Activated CD4-positive, alpha-beta memory T cell treated with anti-CD3 and anti-CD28 coated beads, Interleukin-2, amount 10 ng/mL, durations not matched to agents 7 days and 5 days (primary cell): ENCODE results near the gene COL5A1. TPM values are rescaled to one million over a fixed set of nuclear protein-coding genes. Genes with fewer than 3 reads are reported as not detected.
"Not testable (repeated sequence)": the region's sequence is repeated elsewhere in the genome, so short reads cannot be mapped to it uniquely, and the experiment has no call there.

Experiments
- CTCF ChIA-PET: fragments of 350-600 bp; sonication (Branson Sonifier 250); formaldehyde crosslinking; loops from one replicate; lab custom pipeline; 2021; ENCODE audit warnings: antibody characterized with exemption, inconsistent platforms; lab: Charles Lee
- POLR2A ChIA-PET: fragments of 350-600 bp; sonication (Branson Sonifier 250); formaldehyde crosslinking; loops from one replicate; lab custom pipeline; 2021; ENCODE audit warnings: antibody characterized with exemption; lab: Charles Lee
- DNase-seq: peaks from one replicate; pipeline ENCODE4 v3.0.0-alpha.2; 2020
- H3K27ac Mint-ChIP-seq: one replicate; pipeline ENCODE4 v1.8.0; 2021; ENCODE audit warnings: mild to moderate bottlenecking, mixed read lengths
- H3K27me3 Mint-ChIP-seq: one replicate; pipeline ENCODE4 v1.8.0; 2021; ENCODE audit warnings: mixed read lengths
- H3K36me3 Mint-ChIP-seq: one replicate; pipeline ENCODE4 v1.8.0; 2021; ENCODE audit warnings: low read depth, mixed read lengths
- H3K4me1 Mint-ChIP-seq: one replicate; pipeline ENCODE4 v1.8.0; 2021; ENCODE audit warnings: mixed read lengths
- H3K4me3 Mint-ChIP-seq: one replicate; pipeline ENCODE4 v1.8.0; 2021; ENCODE audit warnings: mild to moderate bottlenecking, mixed read lengths
- H3K9me3 Mint-ChIP-seq: one replicate; pipeline ENCODE4 v1.8.0; 2021; ENCODE audit warnings: mixed read lengths
- total RNA-seq, 2 experiments: library from RNA; stranded (reverse); gene quantifications; one replicate each; pipeline ENCODE4 v1.2.3, GENCODE V29; 2021

COL5A1 gene
- total RNA-seq, 2 experiments from 2014 or later: 0.10 to 0.13 TPM

DNA sequence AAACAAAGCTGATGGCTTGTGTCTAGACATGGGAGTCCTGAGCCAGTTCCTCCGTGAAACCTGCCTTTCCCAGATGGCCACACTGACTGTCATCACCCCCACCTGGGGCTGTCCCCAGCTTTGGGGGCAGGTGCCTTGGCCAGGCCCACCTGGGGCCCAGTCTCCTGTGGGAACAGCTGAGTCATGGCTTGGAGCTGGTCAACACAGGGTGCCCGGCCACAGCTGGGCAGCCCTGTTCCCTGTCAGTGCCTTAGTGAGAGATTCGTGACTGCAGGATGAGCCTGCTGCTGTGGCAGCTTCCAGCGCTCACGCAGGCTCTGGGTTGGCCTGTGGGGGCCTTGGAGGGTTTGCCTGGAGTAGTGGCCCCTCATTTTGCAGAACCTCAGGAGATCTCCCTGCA is 56.5 kb downstream of the COL5A1 start:
- ChIA-PET POLR2A (no interaction called here), CTCF (no interaction called here)
- Mint-ChIP-seq H3K27ac (no peak overlapping the region), H3K4me1 (peaks cover 3% of the 10 kb centered on the region), H3K4me3 (no peak overlapping the region), H3K9me3 (no peaks in the 10 kb centered on the region), H3K36me3 (no peaks in the 10 kb centered on the region), H3K27me3 (no peaks in the 10 kb centered on the region)
- DNase-seq: no peak

DNA sequence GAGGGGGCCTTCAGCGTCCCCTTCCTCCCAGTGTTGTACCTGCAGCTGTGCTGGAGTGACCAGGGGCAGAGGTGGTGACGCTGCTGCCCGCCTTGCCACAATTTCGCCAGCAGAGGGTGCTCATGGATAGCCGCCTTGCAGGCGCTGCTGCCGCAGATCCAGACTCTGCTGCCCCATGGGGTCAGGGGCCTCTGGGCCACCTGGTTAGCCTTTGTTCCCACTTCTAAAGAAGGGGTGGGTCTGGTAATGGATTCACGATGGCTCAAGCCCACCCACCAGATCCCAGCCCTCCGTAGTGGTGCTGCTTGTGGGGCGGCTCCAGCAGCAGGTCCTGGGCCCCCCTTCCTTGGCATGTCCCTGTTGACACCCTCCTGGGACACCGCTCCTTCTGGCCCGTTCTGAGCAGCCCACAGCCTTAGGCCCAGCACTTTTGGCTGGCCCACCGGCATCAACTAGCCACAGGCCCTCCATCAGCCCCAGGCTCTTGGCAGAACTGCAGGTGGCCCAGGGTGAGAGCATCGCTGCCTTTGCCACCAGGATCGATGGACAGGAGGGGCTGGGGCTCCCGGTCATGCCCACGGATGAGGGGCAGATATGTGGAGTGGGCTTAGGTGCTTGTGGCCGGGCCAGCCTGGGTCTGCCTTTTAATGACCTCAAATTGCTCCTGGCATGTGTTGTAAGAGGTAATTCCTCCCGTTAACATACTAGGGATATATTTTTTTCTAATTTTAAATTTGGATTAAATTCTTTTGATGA is 57.2 kb downstream of the COL5A1 start:
- no peak overlapping the region for H3K27ac Mint-ChIP-seq
- H3K27me3 Mint-ChIP-seq: no peaks in the 10 kb centered on the region
- H3K4me3 Mint-ChIP-seq: no peak overlapping the region
- H3K4me1 Mint-ChIP-seq: no peaks in the 10 kb centered on the region
- POLR2A ChIA-PET: no interaction called here
- CTCF ChIA-PET: no interaction called here
- no peaks in the 10 kb centered on the region for H3K9me3 Mint-ChIP-seq
- no peaks in the 10 kb centered on the region for H3K36me3 Mint-ChIP-seq
- peak; percentile 54 for DNase-seq

DNA sequence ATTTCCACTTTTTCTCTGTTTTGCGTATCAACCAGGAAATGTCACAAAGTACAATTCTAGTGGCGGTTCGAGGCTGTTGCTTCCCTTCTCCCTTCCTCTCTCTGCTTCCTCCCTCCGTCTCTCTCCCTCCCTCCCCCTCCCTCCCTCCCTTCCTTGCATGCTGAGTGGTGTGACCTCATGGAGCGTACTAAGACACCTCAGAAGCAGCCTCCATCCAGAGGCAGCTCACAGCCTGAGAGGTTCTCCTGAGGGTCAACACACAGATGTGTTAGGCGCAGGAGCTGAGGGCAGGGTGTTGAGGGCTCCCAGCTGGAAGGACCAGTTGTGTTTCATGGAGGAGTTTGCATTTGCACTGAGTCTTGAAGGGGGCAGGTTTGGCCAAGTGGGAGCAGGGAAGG is 57.7 kb downstream of the COL5A1 start:
- no peaks in the 10 kb centered on the region for H3K27me3 Mint-ChIP-seq
- no peaks in the 10 kb centered on the region for H3K9me3 Mint-ChIP-seq
- DNase-seq: no peak
- H3K36me3 Mint-ChIP-seq: no peaks in the 10 kb centered on the region
- POLR2A ChIA-PET: no interaction called here
- no peak overlapping the region for H3K27ac Mint-ChIP-seq
- H3K4me1 Mint-ChIP-seq: no peaks in the 10 kb centered on the region
- CTCF ChIA-PET: interaction anchor here (0.6 kb wide), 1 partner anchor 162 kb away, joined by 4 read pairs; no protein-coding TSS in a partner anchor
- H3K4me3 Mint-ChIP-seq: no peak overlapping the region

DNA sequence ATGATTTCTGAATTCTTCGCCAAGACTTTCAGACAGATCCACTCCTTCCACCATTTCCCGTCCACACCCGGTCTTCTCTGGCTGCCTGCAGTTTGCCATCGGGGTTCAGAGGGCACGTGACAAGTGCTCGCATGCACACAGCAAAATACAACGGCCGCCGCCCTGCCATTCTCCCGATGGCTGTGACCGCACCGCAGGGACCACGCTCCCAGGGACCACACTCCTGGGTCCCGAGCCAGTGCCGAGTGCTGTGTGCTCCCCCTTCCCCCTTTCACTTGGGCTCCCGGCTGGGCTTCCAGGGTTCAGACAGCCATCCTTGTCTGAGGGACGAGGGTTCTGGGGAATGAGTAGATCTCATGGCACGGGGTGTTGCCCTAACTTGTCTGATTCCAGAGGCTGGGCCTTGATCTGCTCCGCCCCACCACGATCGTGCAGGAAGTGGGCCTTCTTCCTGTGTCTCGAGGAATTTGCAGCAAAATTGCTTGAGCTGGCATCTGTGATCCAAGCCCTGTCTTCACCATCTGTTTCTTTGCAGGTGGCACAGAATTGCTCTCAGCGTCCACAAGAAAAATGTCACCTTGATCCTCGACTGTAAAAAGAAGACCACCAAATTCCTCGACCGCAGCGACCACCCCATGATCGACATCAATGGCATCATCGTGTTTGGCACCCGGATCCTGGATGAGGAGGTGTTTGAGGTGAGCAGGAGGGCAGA is 59.2 kb downstream of the COL5A1 start:
- POLR2A ChIA-PET: no interaction called here
- no peaks in the 10 kb centered on the region for H3K4me1 Mint-ChIP-seq
- no peak for DNase-seq

DNA sequence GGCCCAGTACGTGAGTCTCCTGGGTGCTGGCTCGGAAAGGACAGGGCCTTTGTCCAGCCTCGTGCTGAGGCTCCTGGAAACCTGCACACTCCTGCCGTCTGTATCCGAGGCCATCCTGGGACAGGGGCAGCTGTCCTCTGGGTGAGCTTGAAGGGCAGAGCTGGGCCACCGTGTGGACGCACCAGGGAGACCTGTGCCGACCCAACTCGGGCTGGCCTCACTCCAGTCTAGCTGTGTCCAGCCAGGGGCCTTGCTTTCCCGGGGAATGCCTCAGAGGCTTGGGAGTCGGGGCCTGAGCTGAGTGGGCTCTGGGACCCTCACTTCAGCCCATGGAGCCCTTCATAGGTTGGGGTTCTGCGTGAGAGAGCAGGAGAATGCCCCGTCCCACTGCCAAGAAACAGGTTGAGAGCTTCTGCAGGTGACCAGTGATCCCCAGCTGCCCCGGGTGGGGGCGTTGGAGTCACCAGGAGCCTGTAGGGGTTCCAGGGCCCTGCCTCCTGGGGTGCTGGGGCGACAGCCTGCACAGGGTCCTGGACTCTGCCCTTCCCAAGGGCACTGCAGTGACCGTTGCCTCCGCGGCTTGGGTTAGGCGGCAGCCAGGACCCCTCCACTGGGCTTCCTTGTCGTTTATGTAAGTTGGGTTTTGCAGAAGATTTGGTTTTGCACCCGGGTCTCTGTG is 60.1 kb downstream of the COL5A1 start:
- Mint-ChIP-seq H3K4me3 (no peak overlapping the region), H3K36me3 (no peaks in the 10 kb centered on the region), H3K27me3 (no peaks in the 10 kb centered on the region), H3K4me1 (no peaks in the 10 kb centered on the region), H3K27ac (no peak overlapping the region), H3K9me3 (no peaks in the 10 kb centered on the region)
- ChIA-PET POLR2A (no interaction called here), CTCF (no interaction called here)
- no peak for DNase-seq

More for the DNA sequence above, 59.2 kb downstream of the COL5A1 start:
- Mint-ChIP-seq H3K27me3 (no peaks in the 10 kb centered on the region), H3K4me3 (no peak overlapping the region), H3K27ac (no peak overlapping the region), H3K9me3 (no peaks in the 10 kb centered on the region), H3K36me3 (no peaks in the 10 kb centered on the region)
- CTCF ChIA-PET: no interaction called here

DNA sequence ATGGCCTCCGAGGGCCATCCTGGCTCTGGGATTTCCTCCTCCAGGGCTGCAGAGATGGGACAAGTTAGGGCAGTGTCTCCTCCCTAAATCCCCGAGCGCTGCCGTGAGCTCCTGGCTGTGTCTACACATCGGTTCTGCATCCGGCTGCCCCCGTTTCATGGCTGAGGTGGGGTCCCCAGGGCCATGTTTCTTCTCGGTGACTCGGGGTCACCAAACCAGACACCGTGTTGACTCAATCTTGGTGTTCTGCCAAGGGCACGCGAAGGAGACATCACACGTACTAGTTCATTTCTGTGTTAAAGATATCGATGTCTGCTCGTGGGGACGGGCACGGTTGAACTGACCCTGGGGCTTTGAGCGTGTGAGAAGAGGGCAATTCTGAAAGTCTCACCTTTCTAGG is 60.7 kb downstream of the COL5A1 start:
- Mint-ChIP-seq H3K27me3 (no peaks in the 10 kb centered on the region), H3K9me3 (no peaks in the 10 kb centered on the region), H3K27ac (no peak overlapping the region), H3K36me3 (no peaks in the 10 kb centered on the region), H3K4me1 (no peaks in the 10 kb centered on the region), H3K4me3 (no peak overlapping the region)
- ChIA-PET POLR2A (no interaction called here), CTCF (no interaction called here)
- no peak for DNase-seq

DNA sequence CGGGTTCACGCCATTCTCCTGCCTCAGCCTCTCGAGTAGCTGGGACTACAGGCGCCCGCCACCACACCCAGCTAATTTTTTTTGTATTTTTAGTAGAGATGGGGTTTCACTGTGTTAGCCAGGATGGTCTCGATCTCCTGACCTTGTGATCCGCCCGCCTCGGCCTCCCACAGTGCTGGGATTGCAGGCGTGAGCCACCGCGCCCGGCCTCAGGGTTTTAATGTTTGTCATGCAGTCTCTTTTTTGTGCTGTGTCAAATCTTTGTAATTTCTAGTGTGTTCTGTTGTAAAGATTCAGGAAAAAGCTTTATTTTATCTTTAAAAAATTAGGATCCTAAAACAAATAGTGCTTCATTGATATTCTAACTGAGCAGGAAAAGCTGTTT is 62.1 kb downstream of the COL5A1 start:
- H3K4me1 Mint-ChIP-seq, H3K27me3 Mint-ChIP-seq, H3K27ac Mint-ChIP-seq, H3K4me3 Mint-ChIP-seq, DNase-seq, CTCF ChIA-PET, POLR2A ChIA-PET, H3K9me3 Mint-ChIP-seq, H3K36me3 Mint-ChIP-seq: not testable (repeated sequence)

DNA sequence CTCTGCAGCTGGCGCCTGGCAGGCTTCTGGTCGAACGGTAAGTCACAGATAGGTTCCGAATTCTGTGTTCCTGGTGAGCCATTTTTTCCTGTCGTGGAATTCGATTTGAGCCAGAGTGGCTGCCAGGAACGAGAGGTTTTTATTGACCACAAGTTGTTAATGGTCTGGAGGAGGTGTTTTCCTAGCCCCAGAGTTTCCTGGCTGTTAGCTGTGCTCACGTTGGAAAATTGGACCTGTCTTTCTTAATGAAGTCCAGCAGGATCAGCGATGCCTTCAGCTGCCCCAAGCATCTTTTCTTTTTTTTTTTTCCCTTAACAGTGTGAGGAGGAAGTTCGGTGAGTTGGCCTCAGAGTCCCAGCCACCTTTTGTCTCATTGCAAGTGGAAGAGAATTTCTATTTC is 62.9 kb downstream of the COL5A1 start:
- no peaks in the 10 kb centered on the region for H3K4me1 Mint-ChIP-seq
- no peaks in the 10 kb centered on the region for H3K9me3 Mint-ChIP-seq
- CTCF ChIA-PET: no interaction called here

DNA sequence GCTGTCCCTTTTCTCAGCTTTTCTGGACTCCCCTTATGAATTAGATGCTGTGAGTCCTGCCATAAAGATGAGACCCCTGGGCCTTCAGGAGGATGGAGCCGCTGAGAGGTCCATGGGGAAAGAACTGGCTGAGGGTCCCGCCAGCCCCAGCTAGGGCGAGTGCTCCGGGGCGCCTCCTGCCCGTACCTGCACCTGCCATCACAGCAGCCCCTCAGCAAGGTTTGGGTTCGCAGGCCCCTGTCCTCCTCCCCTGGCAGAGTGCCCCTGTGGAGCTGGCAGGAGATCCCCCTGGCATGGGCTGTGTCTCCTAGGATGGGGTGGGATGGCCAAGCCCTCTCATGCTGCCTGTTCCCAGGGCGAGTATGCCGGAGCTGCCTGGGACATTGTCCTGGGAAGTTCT is 64.2 kb downstream of the COL5A1 start:
- no peak overlapping the region for H3K27ac Mint-ChIP-seq
- CTCF ChIA-PET: no interaction called here
- no peaks in the 10 kb centered on the region for H3K4me1 Mint-ChIP-seq
- no peak for DNase-seq
- H3K27me3 Mint-ChIP-seq: no peaks in the 10 kb centered on the region
- H3K4me3 Mint-ChIP-seq: no peak overlapping the region
- POLR2A ChIA-PET: no interaction called here
- H3K9me3 Mint-ChIP-seq: no peaks in the 10 kb centered on the region
- no peaks in the 10 kb centered on the region for H3K36me3 Mint-ChIP-seq

More for the DNA sequence above, 62.9 kb downstream of the COL5A1 start:
- no peak for DNase-seq
- POLR2A ChIA-PET: no interaction called here
- no peaks in the 10 kb centered on the region for H3K27me3 Mint-ChIP-seq
- no peak overlapping the region for H3K4me3 Mint-ChIP-seq
- no peak overlapping the region for H3K27ac Mint-ChIP-seq
- H3K36me3 Mint-ChIP-seq: no peaks in the 10 kb centered on the region

DNA sequence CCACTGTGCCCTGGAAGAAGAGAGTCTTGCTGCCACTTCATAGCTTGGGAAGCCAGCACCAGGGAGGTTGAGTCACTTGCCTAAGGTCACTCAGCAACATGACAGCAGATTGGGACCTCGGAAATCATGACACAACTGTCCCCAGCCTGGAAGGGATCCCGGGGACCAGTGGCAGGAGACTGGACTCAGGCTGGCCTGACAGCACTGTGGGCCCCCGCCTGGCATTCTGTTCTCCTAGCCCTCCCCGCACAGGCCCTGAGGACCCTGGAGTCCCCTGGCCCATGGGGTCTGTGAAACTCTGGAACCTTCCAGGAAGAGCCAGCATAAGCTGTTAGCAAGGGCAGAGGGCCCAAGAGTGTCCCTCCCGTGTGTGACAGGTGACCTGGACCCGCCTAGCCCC is 64.9 kb downstream of the COL5A1 start:
- Mint-ChIP-seq H3K27me3 (no peaks in the 10 kb centered on the region), H3K4me3 (no peak overlapping the region), H3K27ac (no peak overlapping the region), H3K36me3 (no peaks in the 10 kb centered on the region), H3K9me3 (no peaks in the 10 kb centered on the region), H3K4me1 (no peaks in the 10 kb centered on the region)
- ChIA-PET POLR2A (no interaction called here), CTCF (no interaction called here)
- DNase-seq: no peak

DNA sequence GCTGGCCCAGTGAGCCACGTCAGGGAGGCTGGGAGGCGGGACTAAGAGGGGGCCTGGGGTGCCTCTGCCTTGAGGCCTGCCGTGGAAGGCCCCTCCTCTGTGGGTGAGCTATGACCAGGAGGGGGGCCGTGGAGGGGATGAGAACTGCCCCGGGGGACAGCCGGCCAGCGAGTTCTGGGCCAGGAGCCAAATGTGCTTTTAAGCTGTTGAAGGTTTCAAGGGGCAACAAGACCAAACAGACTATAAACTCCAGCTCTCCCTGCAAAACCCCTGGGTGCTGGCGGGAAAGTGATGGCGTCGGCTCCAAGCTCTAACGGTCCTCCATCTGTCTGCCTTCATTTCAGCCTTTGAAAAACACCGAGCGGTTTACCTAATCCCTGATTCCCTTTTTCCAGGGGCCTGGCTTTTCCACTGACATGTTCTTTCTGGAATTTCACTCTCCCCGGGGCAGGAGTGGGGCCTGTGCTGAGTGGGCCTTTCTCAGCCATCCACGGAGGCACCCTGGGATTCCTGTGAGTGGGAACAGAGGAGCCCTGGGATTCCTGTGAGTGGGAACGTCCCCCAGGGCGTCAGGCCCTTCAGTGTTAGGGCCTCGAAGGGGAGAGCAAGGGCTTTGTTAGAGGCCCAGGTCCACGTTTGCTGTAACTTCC is 65.6 kb downstream of the COL5A1 start:
- no peaks in the 10 kb centered on the region for H3K27me3 Mint-ChIP-seq
- DNase-seq: no peak
- H3K36me3 Mint-ChIP-seq: no peaks in the 10 kb centered on the region
- H3K27ac Mint-ChIP-seq: no peak overlapping the region
- no peaks in the 10 kb centered on the region for H3K9me3 Mint-ChIP-seq
- ChIA-PET POLR2A (no interaction called here), CTCF (no interaction called here)
- no peaks in the 10 kb centered on the region for H3K4me1 Mint-ChIP-seq
- H3K4me3 Mint-ChIP-seq: no peak overlapping the region

DNA sequence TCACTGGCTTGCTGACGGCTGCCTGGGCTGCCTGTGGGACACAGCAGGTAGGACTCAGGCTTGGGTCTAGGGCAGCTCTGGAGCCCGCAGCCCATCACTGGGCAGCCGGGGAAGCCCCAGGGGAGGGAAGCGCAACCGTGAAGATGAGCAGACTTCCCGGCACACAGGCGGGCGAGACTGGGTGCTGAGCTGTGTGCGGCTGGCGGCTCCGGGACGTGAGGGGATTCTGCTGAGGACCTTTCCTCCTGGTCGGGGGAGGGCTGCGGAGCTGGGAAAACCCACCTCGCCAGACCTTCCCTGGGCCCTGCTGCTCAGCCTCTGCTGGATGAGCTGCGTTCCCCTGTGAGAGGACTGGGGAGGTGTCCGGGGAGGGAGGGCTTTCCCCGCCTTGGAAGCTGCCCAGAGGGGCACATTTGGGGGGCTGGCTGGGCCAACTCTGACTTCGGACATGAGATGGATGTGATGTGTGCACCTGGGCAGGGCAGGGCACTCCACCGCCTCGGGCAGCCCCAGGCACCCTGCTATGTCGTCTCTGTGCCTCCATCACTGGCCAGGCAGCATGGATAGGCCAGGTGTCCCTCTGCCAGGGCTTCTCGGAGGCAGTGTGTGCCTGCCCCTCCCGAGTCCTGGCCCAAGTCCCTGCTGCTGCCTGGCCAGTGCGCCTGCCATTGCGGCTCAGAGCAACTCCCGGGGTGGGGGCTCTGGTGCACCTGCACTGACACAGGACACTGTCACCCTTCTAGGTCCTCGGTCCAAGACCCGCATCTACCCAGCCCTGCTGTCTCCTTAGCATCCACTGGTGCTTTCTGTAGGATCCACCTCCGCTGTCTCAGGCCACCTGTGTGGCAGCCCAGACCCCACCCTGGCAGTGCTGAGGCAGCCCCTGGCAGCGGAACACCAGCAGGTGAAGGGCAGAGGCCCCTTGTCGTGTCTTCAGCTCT is 66.4 kb downstream of the COL5A1 start:
- Mint-ChIP-seq H3K27me3 (no peaks in the 10 kb centered on the region), H3K4me3 (no peak overlapping the region), H3K36me3 (no peaks in the 10 kb centered on the region), H3K9me3 (peaks cover 2% of the 10 kb centered on the region), H3K27ac (no peak overlapping the region), H3K4me1 (no peaks in the 10 kb centered on the region)
- no peak for DNase-seq
- CTCF ChIA-PET: no interaction called here
- POLR2A ChIA-PET: no interaction called here
